Transverse colon (tissue), 4 donors: ENCODE data around the gene TAMALIN.

Source experiments
- CTCF ChIP-seq, 5 experiments: fragments of 200-600 bp in 3 of 5; fragments of 450-650 bp in 2 of 5; sonication (generic) in 3 of 5; IDR thresholded peaks; 1 replicate in 2 of 5; 2 replicates in 3 of 5; pipeline ENCODE4 v1.5.1; 2016 to 2017; ENCODE audit warnings: antibody characterized with exemption in 5 of 5, inconsistent platforms in 3 of 5, mild to moderate bottlenecking in 2 of 5, moderate library complexity in 1 of 5
- EP300 ChIP-seq: sonication (generic); formaldehyde crosslinking; IDR thresholded peaks from one replicate; pipeline ENCODE4 v1.6.1; 2017; ENCODE audit warnings: antibody characterized with exemption, low read depth
- POLR2A ChIP-seq: fragments of 450-650 bp; IDR thresholded peaks from one replicate; pipeline ENCODE4 v1.6.1; 2016; ENCODE audit warnings: antibody characterized with exemption, mild to moderate bottlenecking, moderate library complexity
- POLR2AphosphoS5 ChIP-seq, 3 donors: sonication (generic); formaldehyde crosslinking; IDR thresholded peaks; one replicate each; pipeline ENCODE4 v1.6.1; 2016; ENCODE audit warnings: antibody characterized with exemption in 3 of 3

DNA sequence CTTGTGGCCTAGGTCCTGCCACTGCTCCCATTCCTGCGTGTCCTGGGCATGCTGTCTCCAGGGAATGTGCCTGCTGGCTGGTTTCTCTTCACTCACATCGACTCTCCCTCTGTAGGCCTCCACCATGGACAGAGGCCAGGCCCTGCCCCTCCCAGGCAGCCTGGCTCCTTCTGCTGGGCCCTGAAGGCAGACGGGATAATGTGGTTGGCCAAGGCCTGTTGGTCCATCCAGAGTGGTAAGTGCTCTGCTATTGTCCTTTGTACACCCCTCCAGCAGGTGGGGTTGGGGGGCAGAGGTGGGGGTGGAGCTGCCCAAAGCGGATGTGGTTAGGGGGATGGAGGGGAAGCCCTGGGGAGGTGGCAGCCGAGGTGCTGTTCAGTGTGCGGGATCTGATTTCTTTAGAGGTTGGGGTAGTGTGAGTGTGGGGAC, 35.0 kb downstream of the TAMALIN start:
- TF ChIP-seq CTCF (IDR thresholded peaks at IDR 0.05) (no peak), EP300 (no peak), POLR2AphosphoS5 (IDR thresholded peaks at IDR 0.05) (no peak), POLR2A (no peak)
